GM06990 (cell line): ENCODE data around the gene SPSB3.

Experiments
- DNase-seq: peaks from one replicate; pipeline ENCODE4 v3.0.0-alpha.2; 2011; ENCODE audit not compliant: insufficient read length; ENCODE audit errors: extremely low read depth
- H3K27me3 ChIP-seq: replicated peaks from 2 replicates; pipeline ENCODE4 v1.6.0; 2011; ENCODE audit warnings: low read length; ENCODE audit not compliant: control insufficient read depth, insufficient read depth
- H3K36me3 ChIP-seq: 2 replicates; pipeline ENCODE4 v1.5.1; 2011; ENCODE audit warnings: low read length; ENCODE audit not compliant: control insufficient read depth, insufficient read depth
- H3K4me3 ChIP-seq: replicated peaks from 2 replicates; pipeline ENCODE4 v1.5.1; 2011; ENCODE audit warnings: low read depth, mild to moderate bottlenecking, control low read depth, low read length
- TF ChIP-seq, protein P1 (sequence below): IDR thresholded peaks from 2 replicates; pipeline ENCODE4 v1.5.1; 2011; ENCODE audit warnings: low read length, control low read depth, mild to moderate bottlenecking, inconsistent platforms; ENCODE audit not compliant: insufficient read depth, poor library complexity, severe bottlenecking

SPSB3 gene

GRCh38 chr16:1754204-1754603 is 28.2 kb downstream of the SPSB3 start:
- Histone ChIP-seq H3K36me3 (peaks cover 20% of the 10 kb centered on the region), H3K4me3 (no peak overlapping the region), H3K27me3 (no peaks in the 10 kb centered on the region)
- DNase-seq, result no peak
- TF ChIP-seq, protein P1, sequence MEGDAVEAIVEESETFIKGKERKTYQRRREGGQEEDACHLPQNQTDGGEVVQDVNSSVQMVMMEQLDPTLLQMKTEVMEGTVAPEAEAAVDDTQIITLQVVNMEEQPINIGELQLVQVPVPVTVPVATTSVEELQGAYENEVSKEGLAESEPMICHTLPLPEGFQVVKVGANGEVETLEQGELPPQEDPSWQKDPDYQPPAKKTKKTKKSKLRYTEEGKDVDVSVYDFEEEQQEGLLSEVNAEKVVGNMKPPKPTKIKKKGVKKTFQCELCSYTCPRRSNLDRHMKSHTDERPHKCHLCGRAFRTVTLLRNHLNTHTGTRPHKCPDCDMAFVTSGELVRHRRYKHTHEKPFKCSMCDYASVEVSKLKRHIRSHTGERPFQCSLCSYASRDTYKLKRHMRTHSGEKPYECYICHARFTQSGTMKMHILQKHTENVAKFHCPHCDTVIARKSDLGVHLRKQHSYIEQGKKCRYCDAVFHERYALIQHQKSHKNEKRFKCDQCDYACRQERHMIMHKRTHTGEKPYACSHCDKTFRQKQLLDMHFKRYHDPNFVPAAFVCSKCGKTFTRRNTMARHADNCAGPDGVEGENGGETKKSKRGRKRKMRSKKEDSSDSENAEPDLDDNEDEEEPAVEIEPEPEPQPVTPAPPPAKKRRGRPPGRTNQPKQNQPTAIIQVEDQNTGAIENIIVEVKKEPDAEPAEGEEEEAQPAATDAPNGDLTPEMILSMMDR, result no peak

DNA sequence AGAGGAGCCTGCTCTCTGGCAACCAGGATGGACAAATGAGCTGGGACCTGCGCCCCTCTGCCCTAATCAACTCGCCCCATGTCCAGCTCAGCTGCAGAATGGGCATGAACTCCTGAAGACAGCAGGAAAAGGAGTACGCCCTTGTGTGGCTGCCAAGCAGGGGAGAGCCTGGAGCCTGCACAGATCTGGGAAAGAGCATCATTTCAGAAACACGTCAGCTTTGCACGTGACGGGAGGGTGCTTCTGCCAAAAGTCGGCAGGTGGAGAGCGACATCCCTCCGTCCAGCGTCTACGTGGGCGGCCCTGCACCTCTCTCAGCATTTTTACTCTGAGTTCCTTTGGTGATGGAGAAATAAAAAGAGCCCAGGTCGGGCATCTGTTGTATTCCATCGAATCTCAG is 29.5 kb downstream of the SPSB3 start:
- TF ChIP-seq, protein P1, result no peak
- Histone ChIP-seq H3K36me3 (peaks cover 28% of the 10 kb centered on the region), H3K27me3 (no peaks in the 10 kb centered on the region), H3K4me3 (no peak overlapping the region)
- DNase-seq, result no peak

- Histone ChIP-seq H3K27me3 (no peaks in the 10 kb centered on the region), H3K4me3 (no peak overlapping the region), H3K36me3 (peaks cover 27% of the 10 kb centered on the region)
- TF ChIP-seq, protein P1, result no peak
- DNase-seq, result no peak
Observed at GRCh38 chr16:1751946-1752345, 30.4 kb downstream of the SPSB3 start.

GRCh38 chr16:1749152-1750117 is 32.9 kb downstream of the SPSB3 start:
- no peak for DNase-seq
- H3K4me3 ChIP-seq, result no peak overlapping the region
- TF ChIP-seq, protein P1, result no peak
- H3K36me3 ChIP-seq, result peaks cover 28% of the 10 kb centered on the region
- H3K27me3 ChIP-seq, result no peaks in the 10 kb centered on the region

DNA sequence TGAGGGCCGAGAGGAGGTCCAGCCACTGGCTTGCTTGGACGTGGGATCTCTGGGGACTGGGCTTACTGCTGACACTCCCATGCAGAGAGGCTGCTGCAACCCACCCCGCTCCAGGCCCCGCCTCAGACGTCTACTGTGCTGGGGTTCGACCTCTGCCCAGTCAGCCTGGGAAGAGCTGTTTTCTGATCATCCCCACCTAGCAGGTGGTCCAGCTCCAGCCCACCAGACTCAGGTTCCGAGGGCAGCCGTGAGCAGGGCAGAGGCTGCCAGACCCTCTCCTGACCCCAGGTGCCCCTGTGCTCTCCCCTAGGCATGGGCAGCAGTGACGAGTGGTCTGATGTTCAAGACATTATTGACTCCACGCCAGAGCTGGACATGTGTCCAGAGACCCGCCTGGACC is 34.4 kb downstream of the SPSB3 start:
- Histone ChIP-seq H3K27me3 (no peaks in the 10 kb centered on the region), H3K4me3 (no peak overlapping the region), H3K36me3 (peaks cover 34% of the 10 kb centered on the region)
- no peak for DNase-seq
- TF ChIP-seq, protein P1, result no peak

DNA sequence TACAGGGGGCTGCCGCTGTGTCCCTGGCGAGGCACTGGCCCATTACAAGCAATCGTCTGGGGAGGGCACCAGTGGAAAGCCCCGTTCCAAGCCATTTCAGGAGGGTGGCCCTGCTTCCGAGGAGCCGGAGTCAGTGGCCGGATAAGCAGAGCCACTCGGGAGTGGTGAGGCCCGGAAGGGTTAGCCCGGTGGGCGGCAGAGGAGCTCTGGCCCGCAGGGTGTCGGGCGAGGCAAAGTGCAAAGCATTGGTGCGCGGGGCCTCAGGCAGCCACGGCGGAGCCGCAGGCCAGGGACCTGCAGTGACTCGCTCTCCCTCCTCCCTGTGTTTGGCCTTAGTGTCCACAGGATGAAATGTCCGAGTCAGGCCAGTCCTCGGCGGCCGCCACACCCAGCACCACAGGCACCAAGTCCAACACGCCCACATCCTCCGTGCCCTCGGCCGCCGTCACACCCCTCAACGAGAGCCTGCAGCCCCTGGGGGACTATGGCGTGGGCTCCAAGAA is 35.6 kb downstream of the SPSB3 start:
- no peak for DNase-seq
- Histone ChIP-seq H3K4me3 (no peak overlapping the region), H3K36me3 (peaks cover 30% of the 10 kb centered on the region), H3K27me3 (no peaks in the 10 kb centered on the region)
- TF ChIP-seq, protein P1, result no peak
